Suprapubic skin (tissue), 4 donors: ENCODE results near the gene TRIM15.

Experiments
- CTCF ChIP-seq, 2 donors: fragments of 200-600 bp in 1 of 2; fragments of 450-650 bp in 1 of 2; sonication (generic) in 1 of 2; IDR thresholded peaks; one replicate each; pipeline ENCODE4 v1.5.1; 2016 to 2019; ENCODE audit warnings: antibody characterized with exemption in 2 of 2, mild to moderate bottlenecking in 1 of 2, moderate library complexity in 1 of 2
- EP300 ChIP-seq: sonication (generic); formaldehyde crosslinking; IDR thresholded peaks from one replicate; pipeline ENCODE4 v1.6.1; 2017; ENCODE audit warnings: antibody characterized with exemption
- POLR2A ChIP-seq, 2 donors: fragments of 450-650 bp; IDR thresholded peaks; one replicate each; pipeline ENCODE4 v1.6.1; 2017; ENCODE audit warnings: antibody characterized with exemption in 2 of 2, mild to moderate bottlenecking in 2 of 2, moderate library complexity in 2 of 2
- POLR2AphosphoS5 ChIP-seq, 3 donors: sonication (generic); formaldehyde crosslinking; IDR thresholded peaks; one replicate each; pipeline ENCODE4 v1.6.1; 2017; ENCODE audit warnings: antibody characterized with exemption in 3 of 3

GRCh38 chr6:30131947-30132497, 31.3 kb upstream of the TRIM15 start:
- TF ChIP-seq EP300: no peak
- TF ChIP-seq CTCF (IDR thresholded peaks at IDR 0.05): no peak
- no peak for TF ChIP-seq POLR2A (IDR thresholded peaks at IDR 0.05)
- no peak for TF ChIP-seq POLR2AphosphoS5 (IDR thresholded peaks at IDR 0.05)
